Glomerular visceral epithelial cell (primary cell): ENCODE measurements around the gene IGSF9B.
"Not testable (repeated sequence)": the region's sequence is repeated elsewhere in the genome, so short reads cannot be mapped to it uniquely, and the experiment has no call there.

Experiments used
- DNase-seq: peaks from one replicate; pipeline ENCODE4 v3.0.0-alpha.2; 2016; ENCODE audit errors: extremely low spot score

Gene IGSF9B, protein sequence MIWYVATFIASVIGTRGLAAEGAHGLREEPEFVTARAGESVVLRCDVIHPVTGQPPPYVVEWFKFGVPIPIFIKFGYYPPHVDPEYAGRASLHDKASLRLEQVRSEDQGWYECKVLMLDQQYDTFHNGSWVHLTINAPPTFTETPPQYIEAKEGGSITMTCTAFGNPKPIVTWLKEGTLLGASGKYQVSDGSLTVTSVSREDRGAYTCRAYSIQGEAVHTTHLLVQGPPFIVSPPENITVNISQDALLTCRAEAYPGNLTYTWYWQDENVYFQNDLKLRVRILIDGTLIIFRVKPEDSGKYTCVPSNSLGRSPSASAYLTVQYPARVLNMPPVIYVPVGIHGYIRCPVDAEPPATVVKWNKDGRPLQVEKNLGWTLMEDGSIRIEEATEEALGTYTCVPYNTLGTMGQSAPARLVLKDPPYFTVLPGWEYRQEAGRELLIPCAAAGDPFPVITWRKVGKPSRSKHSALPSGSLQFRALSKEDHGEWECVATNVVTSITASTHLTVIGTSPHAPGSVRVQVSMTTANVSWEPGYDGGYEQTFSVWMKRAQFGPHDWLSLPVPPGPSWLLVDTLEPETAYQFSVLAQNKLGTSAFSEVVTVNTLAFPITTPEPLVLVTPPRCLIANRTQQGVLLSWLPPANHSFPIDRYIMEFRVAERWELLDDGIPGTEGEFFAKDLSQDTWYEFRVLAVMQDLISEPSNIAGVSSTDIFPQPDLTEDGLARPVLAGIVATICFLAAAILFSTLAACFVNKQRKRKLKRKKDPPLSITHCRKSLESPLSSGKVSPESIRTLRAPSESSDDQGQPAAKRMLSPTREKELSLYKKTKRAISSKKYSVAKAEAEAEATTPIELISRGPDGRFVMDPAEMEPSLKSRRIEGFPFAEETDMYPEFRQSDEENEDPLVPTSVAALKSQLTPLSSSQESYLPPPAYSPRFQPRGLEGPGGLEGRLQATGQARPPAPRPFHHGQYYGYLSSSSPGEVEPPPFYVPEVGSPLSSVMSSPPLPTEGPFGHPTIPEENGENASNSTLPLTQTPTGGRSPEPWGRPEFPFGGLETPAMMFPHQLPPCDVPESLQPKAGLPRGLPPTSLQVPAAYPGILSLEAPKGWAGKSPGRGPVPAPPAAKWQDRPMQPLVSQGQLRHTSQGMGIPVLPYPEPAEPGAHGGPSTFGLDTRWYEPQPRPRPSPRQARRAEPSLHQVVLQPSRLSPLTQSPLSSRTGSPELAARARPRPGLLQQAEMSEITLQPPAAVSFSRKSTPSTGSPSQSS (N-terminal part only)

DNA sequence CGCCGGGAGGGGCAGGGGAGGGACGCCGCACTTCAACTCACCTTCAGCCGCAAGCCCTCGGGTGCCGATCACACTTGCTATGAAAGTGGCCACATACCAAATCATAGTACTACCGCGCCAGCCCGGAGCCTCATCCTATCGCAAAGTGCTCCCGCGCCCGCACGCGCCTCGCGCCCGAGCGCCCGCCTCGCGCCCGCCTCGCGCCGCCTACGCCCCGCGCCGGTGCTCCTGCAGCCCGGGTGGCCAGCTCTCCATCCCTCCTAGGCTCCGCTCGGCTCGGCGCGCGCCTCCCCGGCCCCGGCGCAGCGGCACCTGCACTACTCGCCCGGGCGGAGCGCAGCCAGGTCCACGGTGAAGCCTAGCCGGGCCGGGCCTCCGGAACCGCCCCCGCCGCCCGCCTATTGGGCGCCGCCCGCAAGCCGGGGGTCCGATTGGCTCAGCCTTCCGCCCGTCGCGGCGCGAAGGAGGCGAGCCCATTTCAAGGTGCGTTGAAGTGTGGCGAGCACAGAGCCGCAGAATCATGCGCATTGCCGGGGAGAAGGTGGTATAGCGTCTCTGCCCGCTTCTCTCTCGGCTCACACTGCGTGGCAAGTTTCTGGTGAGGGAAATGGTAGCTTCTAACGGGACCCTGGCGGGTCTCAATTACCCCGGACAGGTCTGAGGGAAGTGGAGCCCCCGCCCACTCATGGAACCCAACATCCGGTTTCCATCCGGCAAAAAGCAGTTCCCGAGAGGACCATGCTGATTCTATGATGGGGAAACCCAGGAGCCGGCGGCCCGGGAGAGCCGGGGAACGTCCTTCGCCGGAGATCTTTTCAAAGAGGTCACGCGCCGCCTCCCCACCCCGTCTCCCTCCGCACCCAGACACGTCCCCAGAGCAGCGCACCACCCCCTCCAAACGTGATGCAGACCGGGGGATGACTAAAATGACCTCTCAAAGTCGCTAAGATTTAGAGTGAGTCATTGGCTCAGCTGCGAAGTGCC, at the start of gene IGSF9B:
Gene IGSF9B (minus strand): TSS at position 319 of the 984 bp plus-strand sequence. CDS start 214 bp downstream, at position 105.
- DNase-seq, result peak; percentile 8

DNA sequence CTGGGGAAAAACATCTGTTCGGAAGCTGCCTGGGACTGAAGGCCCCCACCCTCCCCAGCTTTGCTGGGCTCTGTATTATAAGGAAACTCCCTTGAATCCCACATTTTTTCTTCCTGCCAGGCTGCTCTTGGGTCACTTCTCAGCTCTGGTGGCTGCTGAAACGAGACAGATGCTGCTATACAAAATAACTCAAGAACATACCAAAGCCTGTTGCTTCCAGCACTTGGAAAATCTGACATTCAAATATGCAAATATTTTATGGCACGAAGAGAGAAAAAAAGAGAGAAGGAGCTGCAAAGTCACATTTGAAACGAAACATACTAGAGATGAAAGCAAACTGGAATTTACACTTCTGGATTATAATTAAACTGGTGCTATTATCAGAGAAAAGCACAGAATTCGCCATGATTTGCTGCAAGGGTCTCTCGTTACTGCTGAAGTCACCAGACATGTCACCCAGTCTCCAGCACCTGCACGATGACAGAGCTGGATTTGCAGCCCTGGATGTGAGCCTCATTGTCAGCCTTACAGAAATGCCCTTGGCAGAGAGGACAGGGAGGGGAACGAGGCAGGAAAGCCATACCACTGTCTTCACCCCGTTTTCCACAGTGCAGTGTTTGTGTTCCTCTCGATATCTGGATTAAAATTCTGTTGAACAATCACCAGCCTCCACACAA, 47.9 kb upstream of the IGSF9B start:
- DNase-seq, result no peak

DNA sequence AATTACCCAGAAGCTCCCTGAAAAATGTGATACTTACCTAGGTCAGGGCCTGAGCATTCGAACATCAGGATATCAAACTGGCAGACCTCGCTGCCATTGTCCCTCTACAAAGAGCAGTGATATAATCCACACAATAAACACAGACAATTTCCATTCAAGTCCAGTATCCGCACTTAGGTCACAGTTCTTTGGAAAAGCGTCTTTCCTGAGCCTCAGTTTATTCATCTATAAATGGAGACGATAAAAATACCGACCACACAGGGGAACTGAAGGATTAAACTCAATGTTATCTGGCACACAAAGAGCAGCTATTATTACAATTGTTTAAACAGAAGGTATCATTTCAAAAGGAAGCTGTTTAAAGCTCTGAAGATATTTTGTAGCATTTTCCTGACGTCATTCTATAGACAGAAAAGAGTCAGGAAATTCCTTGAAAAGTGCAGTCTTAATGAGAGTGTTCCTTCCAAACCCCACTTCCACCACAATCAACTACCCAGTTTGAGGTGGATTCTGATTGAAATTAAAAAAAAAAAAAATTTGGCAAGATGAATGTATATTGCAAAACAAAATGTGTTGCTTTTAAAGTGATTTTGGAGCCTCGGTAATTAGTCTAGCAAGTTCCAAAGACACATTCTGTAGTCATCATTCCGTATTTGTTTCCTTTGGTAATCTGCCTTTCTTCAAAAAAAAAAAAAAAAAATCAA, 47.2 kb upstream of the IGSF9B start:
- no peak for DNase-seq

DNA sequence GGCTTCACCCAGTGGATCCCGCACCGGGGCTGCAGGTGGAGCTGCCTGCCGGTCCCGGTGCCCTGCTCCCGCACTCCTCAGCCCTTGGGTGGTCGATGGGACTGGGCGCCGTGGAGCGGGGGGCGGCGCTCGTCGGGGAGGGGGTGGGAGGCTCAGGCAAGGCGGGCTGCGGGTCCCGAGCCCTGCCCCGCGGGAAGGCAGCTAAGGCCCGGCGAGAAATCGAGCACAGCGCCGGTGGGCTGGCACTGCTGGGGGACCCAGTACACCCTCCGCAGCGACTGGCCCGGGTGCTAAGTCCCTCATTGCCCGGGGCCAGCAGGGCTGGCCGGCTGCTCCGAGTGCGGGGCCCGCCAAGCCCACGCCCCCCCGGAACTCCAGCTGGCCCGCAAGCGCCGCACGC, 46.1 kb upstream of the IGSF9B start:
- not testable (repeated sequence) for DNase-seq

GRCh38 chr11:134002338-134002737, 45.6 kb upstream of the IGSF9B start:
- DNase-seq, result not testable (repeated sequence)

DNA sequence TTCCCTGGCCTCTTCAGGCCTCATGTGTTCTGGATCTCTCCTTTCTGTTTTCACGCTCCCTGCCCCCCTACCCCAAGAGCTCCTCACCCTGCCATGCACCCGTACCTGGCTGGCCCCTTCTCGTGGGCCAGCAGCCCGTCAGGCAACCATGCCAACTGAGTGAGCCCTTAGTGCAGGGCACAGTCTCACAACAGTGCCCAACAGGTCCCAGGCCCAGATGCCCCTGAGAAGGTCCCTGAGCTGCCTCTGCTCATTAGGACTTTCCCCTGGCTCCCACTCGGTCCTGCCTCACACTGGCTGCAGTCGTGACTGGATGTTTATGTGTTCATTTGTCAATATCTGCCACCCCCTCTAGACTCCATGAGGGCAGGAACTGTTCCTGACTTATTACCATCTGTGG, 44.8 kb upstream of the IGSF9B start:
- DNase-seq, result no peak

- no peak for DNase-seq
Observed at GRCh38 chr11:134001088-134001487, 44.3 kb upstream of the IGSF9B start.

GRCh38 chr11:133999355-133999754, 42.6 kb upstream of the IGSF9B start:
- no peak for DNase-seq

GRCh38 chr11:133997554-133997953, 40.8 kb upstream of the IGSF9B start:
- no peak for DNase-seq

DNA sequence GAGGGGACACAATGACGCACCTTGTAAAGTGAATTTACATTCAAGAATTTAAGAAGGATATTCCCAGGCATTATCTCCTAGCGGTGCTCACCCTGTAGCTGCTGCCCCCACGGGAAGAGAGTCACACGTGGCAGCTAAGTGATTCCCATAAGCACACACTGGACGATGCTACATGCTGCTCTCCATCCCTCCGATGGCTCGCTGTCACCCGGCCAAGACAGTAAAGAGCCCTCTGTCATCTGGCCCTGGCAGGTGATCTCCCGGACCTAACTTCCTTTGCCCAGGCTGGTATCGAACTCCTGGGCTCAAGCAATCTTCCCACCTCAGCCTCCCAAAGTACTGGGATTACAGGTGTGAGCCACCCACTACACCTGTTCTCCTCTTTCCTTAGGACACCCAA, 39.9 kb upstream of the IGSF9B start:
- DNase-seq, result no peak

DNA sequence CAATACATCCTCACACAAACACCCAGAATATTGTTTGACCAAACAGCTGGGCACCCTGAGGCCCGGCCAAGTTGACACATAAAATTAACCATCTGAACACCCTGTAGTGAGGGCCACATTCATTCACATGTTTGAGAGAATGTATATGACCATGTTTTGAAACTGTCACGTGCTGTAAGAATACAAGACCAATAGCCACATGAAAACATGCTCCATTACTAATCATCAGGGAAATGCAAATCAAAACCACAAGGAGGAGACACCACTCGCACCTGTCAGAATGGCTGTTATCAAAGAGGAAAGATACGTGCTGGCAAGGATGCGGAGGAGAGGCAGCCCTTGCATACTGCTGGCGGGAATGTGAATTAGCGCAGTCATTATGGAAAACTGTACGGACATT, 38.3 kb upstream of the IGSF9B start:
- DNase-seq, result no peak

- no peak for DNase-seq
Observed at GRCh38 chr11:133993921-133994320, 37.2 kb upstream of the IGSF9B start.

DNA sequence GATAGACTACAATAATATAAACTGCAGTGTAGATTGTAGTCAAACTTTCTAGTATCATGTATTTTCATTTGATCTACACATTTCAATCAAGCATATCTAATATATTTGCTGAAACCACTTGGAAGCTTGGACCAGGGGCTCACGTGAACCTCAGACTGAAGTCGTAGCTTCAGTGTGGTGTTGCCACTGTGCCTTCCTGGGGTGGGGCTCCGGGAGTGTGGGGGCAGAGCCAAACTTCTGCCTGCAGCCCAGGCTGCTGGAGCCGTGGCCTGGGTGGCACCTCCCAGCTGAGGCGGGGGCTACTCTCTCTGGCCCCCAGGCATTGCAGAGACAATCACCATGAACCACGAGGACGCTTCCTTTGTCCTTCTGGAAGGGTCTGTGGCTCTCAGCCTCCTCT, 36.3 kb upstream of the IGSF9B start:
- no peak for DNase-seq

- no peak for DNase-seq
Observed at GRCh38 chr11:133992121-133992520, 35.4 kb upstream of the IGSF9B start.

- DNase-seq, result no peak
Observed at GRCh38 chr11:133991101-133991500, 34.3 kb upstream of the IGSF9B start.

DNA sequence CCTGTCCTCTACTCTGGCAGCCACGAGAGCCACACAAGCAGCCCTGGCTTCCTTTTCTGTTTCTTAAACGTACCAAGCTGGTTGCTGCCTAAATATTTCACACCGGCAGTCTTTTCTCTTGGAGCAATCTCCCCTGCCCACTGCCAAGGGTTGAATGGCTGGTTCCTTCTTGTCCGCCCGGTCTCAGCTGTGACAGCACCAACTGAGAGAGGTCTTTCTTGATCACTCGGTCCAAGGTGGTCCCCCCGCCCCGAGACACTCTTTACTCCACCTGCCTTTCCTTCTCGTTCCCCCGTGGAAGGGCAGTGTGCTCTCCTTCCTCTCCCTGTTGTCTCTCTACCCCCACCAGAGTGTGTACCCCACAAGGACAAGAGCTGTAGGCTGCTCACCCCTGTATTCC, 33.7 kb upstream of the IGSF9B start:
- no peak for DNase-seq

DNA sequence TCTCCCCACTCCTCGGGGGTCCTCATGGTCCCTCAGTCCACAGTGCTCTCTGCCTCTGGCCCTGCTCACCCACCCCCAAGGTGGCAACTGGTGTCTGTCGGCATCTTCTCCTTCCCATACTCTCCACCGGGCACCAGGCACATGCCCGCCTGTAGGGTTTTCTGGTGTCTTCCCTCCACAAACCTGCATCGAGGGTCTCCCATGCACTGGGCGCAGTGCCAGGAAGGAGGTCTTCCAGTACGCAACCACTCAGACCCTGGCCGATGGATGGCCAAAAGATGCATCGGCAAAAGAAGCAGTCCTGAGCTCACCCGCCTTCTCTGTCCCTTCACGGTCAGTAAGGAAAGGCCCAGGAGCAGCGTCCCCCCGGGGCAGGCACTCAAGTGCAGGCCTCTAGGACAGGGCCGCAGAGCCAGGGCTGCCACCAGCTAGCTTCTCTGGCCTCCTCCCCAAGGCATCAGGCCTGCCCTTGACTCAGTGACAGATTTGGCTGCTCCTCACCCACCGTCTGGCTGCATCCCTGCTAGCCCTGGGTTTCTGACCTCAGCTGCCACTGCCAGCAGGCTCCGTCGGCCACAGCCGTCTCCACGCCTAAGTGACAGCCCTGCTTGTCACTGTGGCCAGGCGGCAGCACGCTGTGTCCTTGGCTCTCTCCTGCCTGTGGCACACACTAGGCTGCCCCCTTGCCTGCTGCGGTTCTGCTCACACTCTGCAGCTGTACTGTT, 32.1 kb upstream of the IGSF9B start:
- DNase-seq, result no peak

GRCh38 chr11:133987171-133987570, 30.4 kb upstream of the IGSF9B start:
- DNase-seq, result no peak
